COLO668 (cell line): Measurements from ENCODE around the gene RAB39B.
A peak's percentile ranks its signal among the peaks of the same experiment; 100 is the strongest.

Experiments
- DNase-seq: peaks from one replicate; lab custom pipeline; 2025; ENCODE audit not compliant: unreplicated experiment; lab: John Stamatoyannopoulos, UW

The RAB39B gene

DNA sequence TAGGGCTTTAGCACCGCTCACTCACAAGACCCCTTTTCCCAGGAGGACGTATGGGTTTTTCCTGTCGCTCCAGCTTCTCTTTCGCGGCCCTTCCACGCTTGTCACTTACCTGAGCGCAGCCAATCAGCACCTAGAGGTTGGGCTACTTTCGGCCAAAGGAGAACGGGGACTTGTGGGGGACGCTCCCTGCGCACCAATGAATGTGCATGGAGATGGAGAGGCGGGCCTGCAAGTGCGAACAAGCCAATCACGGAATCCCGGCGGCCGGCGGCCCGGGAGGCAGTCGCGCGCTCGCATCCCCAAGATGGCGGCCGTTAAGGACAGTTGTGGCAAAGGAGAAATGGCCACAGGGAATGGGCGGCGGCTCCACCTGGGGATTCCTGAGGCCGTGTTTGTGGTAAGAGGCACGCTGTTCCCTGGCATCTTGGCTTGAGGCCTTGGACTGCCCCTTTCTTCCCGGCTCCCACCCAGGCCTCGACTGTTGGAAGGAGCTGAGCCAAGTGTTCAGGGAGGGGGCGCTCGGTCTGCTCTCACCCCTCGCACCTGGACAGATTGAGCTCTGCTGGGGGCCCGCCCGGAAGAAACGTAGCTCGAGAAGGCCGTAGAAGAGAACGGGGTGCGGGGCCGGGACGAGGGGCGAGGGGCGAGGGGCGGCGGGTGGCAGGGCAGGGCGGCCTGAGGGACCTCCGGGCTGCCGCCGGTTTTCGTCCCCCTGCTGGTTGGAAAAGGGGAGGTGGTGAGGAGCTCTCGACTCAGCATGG, 47.9 kb downstream of the RAB39B start, which contains the start of gene VBP1:
TSS of gene VBP1 (plus strand) at position 282 of the 761 bp plus-strand sequence. CDS start at position 305, 23 bp downstream.
- DNase-seq, result peak; percentile 96

- DNase-seq, result no peak
These were observed 48.7 kb downstream of the RAB39B start for GRCh38 chrX:155215443-155216178.

DNA sequence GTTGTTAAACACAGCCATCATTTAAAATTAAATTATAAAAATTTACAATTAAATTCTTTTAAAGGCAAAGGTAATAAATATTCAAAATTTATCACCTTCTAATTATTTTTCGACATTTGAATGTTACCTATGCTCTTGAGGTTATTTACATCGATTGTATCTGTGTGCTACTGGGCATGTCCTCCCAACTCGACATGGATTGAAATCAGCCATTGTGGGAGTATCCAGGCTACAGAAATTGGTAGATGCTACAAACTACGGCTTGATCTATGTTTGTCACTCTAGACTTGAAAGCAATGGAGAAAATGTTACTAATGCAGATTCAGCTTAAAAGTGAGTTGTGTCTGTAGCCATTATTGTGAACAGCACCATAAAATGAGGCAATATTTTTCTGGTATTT, 50.6 kb downstream of the RAB39B start:
- DNase-seq, result no peak

DNA sequence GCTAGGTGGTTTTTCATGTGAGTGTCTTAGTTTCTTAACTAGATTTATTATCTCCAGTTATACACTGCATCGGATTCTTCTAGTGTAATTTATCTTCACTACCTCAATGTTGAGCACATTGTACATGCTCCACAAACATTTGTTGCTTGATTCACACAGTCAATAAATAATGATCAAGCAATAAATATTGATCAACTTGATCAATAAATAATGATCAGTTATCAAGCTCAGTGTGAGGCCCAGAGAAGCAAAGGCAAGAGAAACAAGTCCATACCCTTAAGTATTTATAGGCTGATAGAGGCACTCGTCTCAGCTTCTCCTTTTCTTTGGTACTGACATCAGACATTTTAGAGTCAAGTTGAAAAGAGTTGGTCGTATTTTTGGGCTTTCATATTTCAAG, 53.1 kb downstream of the RAB39B start:
- no peak for DNase-seq
